Activated CD8-positive, alpha-beta memory T cell treated with anti-CD3 and anti-CD28 coated beads for 36 hours (primary cell): ENCODE measurements around the gene FAM167B. TPM values are rescaled to one million over a fixed set of nuclear protein-coding genes. Genes with fewer than 3 reads are reported as not detected.

Experiments
- CTCF ChIA-PET: fragments of 350-600 bp; sonication (Branson Sonifier 250); formaldehyde crosslinking; loops from one replicate; lab custom pipeline; 2021; ENCODE audit warnings: antibody characterized with exemption; lab: Charles Lee
- POLR2A ChIA-PET: fragments of 350-600 bp; sonication (Branson Sonifier 250); formaldehyde crosslinking; loops from one replicate; lab custom pipeline; 2021; ENCODE audit warnings: antibody characterized with exemption; lab: Charles Lee
- total RNA-seq, 2 experiments: library from RNA; stranded (reverse); gene quantifications; one replicate each; pipeline ENCODE4 v1.2.3, GENCODE V29; 2021

FAM167B gene
- total RNA-seq, result under 1 TPM in 1 of 2 experiments, not detected in 1; 0.40 TPM

DNA sequence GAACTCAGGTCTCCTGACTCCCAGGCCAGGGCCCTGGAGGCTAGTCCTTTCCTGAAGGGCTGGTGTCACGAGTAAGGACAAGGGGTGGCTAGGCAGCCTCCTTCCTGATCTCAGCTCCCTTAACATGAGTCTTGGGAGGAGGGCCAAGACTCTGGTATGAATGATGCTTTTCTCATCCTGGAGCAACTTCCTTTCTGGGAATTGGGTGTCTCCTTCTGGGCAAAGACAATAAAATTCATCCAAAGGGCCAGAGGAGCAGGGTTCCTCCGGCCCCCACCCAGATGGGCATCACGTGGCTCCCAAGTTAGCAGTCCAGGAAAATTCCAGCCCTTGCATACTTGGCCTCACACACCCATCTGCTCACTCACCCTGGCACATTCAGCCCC, at the start of gene FAM167B:
Gene FAM167B (plus strand): TSS at position 335 of the 386 bp plus-strand sequence. CDS start 200 bp downstream, outside the sequence.
- ChIA-PET POLR2A (no interaction called here), CTCF (interaction anchor here (0.6 to 6.7 kb wide), 7 partner anchors 8 to 33 kb away, joined by 3 to 59 read pairs (median 7); partner anchors contain the start of genes EIF3I and TMEM234)

- ChIA-PET POLR2A (interaction anchor here (0.6 to 0.7 kb wide), 3 partner anchors 18 to 295 kb away, joined by 3 to 11 read pairs (median 6); partner anchors contain the start of gene TXLNA), CTCF (interaction anchor here (0.7 to 1.6 kb wide), 6 partner anchors 9 to 296 kb away, joined by 3 to 8 read pairs (median 4); partner anchors contain the start of gene TXLNA)
These were observed 49.2 kb upstream of the FAM167B start for GRCh38 chr1:32197837-32198236.

GRCh38 chr1:32198237-32199042, 48.6 kb upstream of the FAM167B start:
- POLR2A ChIA-PET, result interaction anchor here (0.6 to 0.7 kb wide), 2 partner anchors 19 to 47 kb away, joined by 3 to 6 read pairs; partner anchors contain the start of gene TXLNA

DNA sequence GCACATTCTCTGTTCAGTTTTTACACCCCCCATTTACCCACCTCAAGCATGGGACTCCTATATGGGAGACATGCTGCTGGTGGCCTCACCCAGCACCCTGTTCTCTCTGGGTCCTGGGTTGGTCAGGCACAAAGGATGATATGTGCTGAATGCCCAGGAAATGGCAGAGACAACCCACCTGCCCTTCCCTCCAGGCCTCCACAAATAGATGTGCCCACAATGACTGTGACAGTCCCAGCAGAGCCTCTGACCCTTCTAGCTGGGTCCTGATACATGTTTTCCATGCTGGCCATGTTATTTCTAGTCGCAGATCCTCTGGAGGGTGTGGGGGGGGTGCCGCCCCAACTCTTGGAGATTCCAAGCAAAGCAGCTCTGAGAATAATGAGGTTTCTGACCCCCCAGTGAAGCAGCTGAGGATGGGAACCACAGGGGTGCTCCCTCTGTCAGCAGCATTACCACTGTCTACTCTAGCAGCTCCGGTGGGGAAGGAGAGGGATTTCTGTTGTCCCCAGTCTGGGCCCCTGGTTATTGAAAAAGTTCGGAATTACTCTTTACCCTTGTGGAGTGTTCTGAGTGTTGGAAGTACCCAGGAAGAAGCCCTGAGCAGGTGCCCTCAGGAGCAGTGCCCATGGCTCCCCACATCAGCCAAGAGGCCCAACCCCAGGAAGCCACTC, 47.8 kb upstream of the FAM167B start:
- CTCF ChIA-PET, result interaction anchor here (1.0 to 2.7 kb wide), 2 partner anchors 49 to 194 kb away, joined by 3 to 8 read pairs; no protein-coding TSS in a partner anchor
- POLR2A ChIA-PET, result no interaction called here

More at GRCh38 chr1:32198237-32199042, 48.6 kb upstream of the FAM167B start:
- CTCF ChIA-PET, result interaction anchor here (0.7 to 1.6 kb wide), 5 partner anchors 8 to 297 kb away, joined by 3 to 8 read pairs (median 4); partner anchors contain the start of gene TXLNA

- ChIA-PET POLR2A (no interaction called here), CTCF (interaction anchor here (1.0 to 3.3 kb wide), 3 partner anchors 16 to 193 kb away, joined by 3 to 12 read pairs (median 8); no protein-coding TSS in a partner anchor)
These were observed 47.3 kb upstream of the FAM167B start for GRCh38 chr1:32199717-32200072.

DNA sequence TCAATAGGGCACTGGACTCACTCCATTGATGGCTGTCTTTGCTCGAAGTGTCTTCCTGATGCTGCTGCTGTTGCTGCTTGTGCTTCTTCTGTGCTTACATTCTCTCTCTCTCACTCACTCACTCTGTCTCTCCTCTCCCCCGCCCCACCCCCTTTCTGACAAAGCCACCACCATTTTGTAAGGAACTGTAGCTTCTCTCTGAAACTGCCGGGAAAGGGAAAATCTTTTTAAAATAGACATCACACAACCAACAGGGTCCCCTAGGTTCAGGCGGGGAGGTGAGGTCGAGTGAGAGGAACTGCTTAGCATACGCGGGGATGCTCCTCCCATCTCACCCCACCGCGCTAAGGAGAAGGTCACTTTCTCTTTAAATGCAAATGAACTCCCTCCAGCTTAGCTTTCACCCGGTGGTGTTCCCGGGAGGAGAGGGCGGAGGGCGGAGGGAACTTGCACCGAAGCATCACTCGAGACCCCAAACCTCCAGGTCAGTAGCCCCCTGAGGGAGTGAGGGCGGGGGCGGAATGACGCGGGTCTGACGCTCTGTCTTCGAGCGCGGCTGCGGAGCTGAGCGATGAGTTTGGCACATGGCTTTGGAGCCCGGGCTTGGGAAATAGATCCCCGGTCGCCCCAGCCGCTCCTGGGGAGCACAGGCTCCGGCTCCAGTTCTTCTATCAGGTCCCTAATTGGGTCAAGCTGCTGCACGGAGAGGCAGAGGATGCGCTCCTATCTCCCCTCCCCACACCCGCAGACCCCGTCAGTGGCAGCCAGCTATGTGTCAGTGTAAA, 46.6 kb upstream of the FAM167B start, which contains the start of gene CCDC28B:
Gene CCDC28B (plus strand): TSS at position 370 of the 785 bp plus-strand sequence. CDS start 1,341 bp downstream, outside the sequence.
- POLR2A ChIA-PET, result interaction anchor here (0.6 to 1.9 kb wide), 5 partner anchors 9 to 180 kb away, joined by 3 to 10 read pairs (median 4); partner anchors contain the start of gene TXLNA
- CTCF ChIA-PET, result interaction anchor here (0.7 to 3.3 kb wide), 5 partner anchors 16 to 201 kb away, joined by 3 to 12 read pairs (median 6); partner anchors contain the start of gene KPNA6

DNA sequence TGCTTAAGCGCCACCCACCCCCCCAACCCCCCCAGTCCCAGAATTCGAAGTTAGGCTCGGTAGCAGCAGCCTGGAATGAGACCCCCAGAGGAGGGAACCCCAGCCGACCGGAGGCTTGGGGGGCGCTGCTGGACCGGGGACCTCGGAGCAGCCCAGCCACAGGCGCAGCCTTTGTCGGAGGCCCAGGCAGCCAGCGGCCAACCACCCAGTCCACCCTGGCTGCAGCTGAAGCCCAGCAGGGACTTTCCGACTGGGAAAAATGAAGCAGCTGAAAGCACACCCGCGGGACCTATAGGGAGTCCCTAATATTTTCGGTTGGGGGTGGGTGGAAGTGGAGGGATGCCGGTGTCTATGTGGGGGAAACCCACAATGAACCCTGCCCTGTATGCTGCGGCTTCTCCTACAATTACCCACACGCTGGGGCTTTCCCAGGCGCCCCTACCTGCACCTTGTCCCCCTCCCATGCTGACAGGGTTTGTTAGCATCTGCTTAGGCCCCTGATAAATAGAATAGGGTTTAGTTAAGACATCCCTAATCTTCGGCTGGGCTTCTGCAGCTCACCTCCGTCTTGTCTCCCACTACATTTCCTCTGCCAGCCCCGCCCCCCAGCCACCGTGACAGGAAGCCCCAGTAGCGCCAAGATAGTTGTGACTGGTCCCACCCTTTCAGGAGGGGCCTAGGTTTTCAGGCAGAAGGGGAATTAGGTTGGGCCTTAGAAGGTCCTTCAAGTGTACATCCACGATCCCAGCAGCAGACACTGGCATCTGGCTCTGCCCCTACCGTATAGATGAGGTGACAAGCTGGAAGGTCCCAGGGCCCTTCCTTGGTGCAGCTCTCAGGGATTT, 45.8 kb upstream of the FAM167B start:
- ChIA-PET POLR2A (interaction anchor here (0.6 to 1.9 kb wide), 5 partner anchors 10 to 181 kb away, joined by 3 to 10 read pairs (median 4); partner anchors contain the start of gene TXLNA), CTCF (interaction anchor here (0.6 to 3.3 kb wide), 7 partner anchors 15 to 200 kb away, joined by 3 to 12 read pairs (median 3); partner anchors contain the start of gene KPNA6)

DNA sequence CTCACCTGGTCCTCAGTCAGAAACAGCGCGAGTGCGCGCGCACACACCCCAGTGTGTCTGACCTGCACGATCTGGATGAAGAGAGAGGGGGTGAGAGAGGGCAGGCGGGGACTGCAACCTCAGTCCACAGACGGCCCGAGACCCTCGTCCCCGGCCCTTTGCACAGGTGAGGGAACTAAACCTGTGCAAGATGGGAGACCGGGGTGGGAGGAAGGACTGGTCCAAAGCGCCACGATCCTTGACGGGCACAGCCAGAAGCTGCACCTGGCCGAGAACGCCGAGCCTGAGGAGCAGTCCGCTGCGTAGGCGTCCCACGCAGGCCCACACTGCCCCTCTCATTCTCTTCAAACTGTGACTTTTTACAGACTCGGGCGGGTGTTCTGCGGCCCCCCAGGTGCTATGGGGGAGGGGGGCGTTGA, 42.1 kb upstream of the FAM167B start:
- CTCF ChIA-PET, result interaction anchor here (0.7 to 3.2 kb wide), 4 partner anchors 11 to 204 kb away, joined by 3 to 20 read pairs (median 5); no protein-coding TSS in a partner anchor
- POLR2A ChIA-PET, result interaction anchor here (0.5 to 1.2 kb wide), 3 partner anchors 12 to 44 kb away, joined by 3 read pairs; no protein-coding TSS in a partner anchor

- POLR2A ChIA-PET, result interaction anchor here (0.6 to 1.2 kb wide), 6 partner anchors 11 to 102 kb away, joined by 3 to 11 read pairs (median 3); no protein-coding TSS in a partner anchor
- CTCF ChIA-PET, result interaction anchor here (0.7 to 3.2 kb wide), 6 partner anchors 8 to 203 kb away, joined by 3 to 20 read pairs (median 4); no protein-coding TSS in a partner anchor
These were observed 41.3 kb upstream of the FAM167B start, which contains the start of gene IQCC for GRCh38 chr1:32205401-32206370. IQCC (plus strand) TSS chr1:32205671; CDS start chr1:32205682, 11 bp downstream.

- ChIA-PET CTCF (interaction anchor here (0.5 kb wide), 1 partner anchor 389 kb away, joined by 3 read pairs; no protein-coding TSS in a partner anchor), POLR2A (no interaction called here)
These were observed 38.6 kb upstream of the FAM167B start for GRCh38 chr1:32208469-32208868.

DNA sequence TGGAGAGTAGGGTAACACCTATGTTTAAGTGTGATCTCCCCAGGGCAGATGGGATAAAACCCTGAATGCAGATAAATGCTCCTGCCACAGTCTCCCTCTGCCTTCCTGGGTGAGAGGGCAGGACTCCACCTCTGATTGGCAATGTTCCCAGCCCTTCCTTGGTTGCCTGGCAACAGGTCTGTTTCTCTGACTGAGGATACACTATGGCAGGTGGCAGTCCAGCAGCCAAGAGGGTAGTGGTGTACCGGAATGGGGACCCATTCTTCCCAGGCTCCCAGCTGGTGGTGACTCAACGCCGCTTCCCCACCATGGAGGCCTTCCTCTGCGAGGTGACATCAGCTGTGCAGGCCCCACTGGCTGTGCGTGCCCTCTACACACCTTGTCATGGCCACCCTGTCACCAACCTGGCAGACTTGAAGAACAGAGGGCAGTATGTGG, 38.1 kb upstream of the FAM167B start, which contains the start of gene DCDC2B:
Gene DCDC2B (plus strand): TSS at position 199 of the 438 bp plus-strand sequence. CDS start 5 bp downstream, at position 204.
- POLR2A ChIA-PET, result no interaction called here

GRCh38 chr1:32215629-32216480, 31.2 kb upstream of the FAM167B start:
- ChIA-PET POLR2A (interaction anchor here (0.5 to 1.2 kb wide), 5 partner anchors 10 to 37 kb away, joined by 3 read pairs; partner anchors contain the start of genes IQCC and TXLNA), CTCF (interaction anchor here (0.5 to 3.7 kb wide), 23 partner anchors 9 to 230 kb away, joined by 3 to 20 read pairs (median 4); partner anchors contain the start of genes BSDC1, CCDC28B, IQCC and MARCKSL1)

More for the DNA sequence above, 38.1 kb upstream of the FAM167B start, which contains the start of gene DCDC2B:
- CTCF ChIA-PET, result interaction anchor here (0.5 kb wide), 1 partner anchor 389 kb away, joined by 3 read pairs; no protein-coding TSS in a partner anchor

DNA sequence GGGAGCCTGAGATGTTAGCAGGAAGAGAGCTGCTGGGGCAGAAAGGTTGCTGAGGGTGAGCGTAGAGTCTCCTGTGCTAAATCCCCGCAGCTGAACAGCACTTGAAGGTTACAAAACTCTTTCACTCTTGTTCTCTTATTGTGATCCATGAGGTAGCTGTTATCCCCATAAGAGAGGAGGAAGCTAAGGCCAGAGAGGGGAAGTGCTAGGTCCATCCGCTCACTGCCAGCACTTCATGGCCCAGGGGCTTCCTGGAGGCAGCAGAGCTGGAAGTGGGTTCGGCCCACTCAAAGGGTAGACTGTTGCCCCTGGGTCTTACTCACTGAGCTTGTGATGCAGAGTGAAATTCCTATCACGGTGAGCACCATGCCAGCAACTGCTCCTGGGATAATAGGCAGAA, 30.5 kb upstream of the FAM167B start:
- ChIA-PET CTCF (interaction anchor here (0.5 to 3.7 kb wide), 10 partner anchors 10 to 231 kb away, joined by 3 to 20 read pairs (median 8); partner anchors contain the start of genes BSDC1, CCDC28B and IQCC), POLR2A (interaction anchor here (0.5 to 1.2 kb wide), 4 partner anchors 11 to 37 kb away, joined by 3 read pairs; partner anchors contain the start of genes IQCC and TXLNA)

DNA sequence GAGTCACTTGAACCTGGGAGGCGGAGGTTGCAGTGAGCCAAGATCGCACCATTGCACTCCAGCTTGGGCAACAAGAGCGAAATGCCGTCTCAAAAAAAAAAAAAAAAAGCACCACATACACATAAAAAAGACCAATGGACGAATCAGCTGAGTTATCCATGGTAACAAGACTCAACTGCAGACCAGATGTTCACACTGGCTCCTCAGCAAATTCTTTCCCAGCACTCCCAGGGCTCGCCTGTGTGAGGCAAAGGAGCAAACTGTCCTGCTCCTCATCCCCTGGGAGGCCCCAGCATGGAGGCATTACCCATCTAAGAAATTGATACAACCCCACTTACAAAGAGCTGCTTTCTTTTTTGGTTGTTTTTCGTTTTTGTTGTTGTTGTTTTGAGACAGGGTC, 28.0 kb upstream of the FAM167B start:
- CTCF ChIA-PET, result interaction anchor here (0.7 kb wide), 1 partner anchor 83 kb away, joined by 3 read pairs; no protein-coding TSS in a partner anchor
- POLR2A ChIA-PET, result interaction anchor here (1.0 kb wide), 1 partner anchor 14 kb away, joined by 3 read pairs; the partner anchor contains the start of gene IQCC
